Measurements from ENCODE around the gene GHRH. TPM values are rescaled to one million over a fixed set of nuclear protein-coding genes. Genes with fewer than 3 reads are reported as not detected.

Gene GHRH
- total RNA-seq, 1 experiment from 2014 or later = not detected

GRCh38 chr20:37290158-37290810, 28.7 kb upstream of the GHRH start:
- H3K9me3 ChIP-seq (ENCODE audit: control insufficient read depth, low read depth, low read length) = no peaks in the 10 kb centered on the region
- no peak overlapping the region for H3K23ac ChIP-seq (ENCODE audit: insufficient read length, low read depth, low read length)
- peak overlapping the region in 2 of 3 experiments; percentile 31 to 53; a peak in 4 of 7 replicates for H3K27ac Mint-ChIP-seq

More at GRCh38 chr20:37290158-37290810, 28.7 kb upstream of the GHRH start:
- no CpG with 5 or more reads among the region's 21 CpGs for WGBS (ENCODE audit: extremely low coverage, insufficient read length, low lambda C conversion rate)
- 0 out of 2 replicates have a peak, but pooled peaks cover 2% of the 10 kb centered on the region for H3K79me2 ChIP-seq (ENCODE audit: insufficient read depth, low read length)
- peaks cover 2% of the 10 kb centered on the region for H4K20me1 ChIP-seq (ENCODE audit: control insufficient read depth, insufficient read depth, insufficient read length)
- peaks cover 5% of the 10 kb centered on the region; the same call in 1 of the 2 replicates for H3K27me3 Mint-ChIP-seq (ENCODE audit: low read depth)
- H3K4me2 ChIP-seq (ENCODE audit: insufficient read depth, insufficient read length, low read length) = peak overlapping the region; percentile 76
- no peak overlapping the region for H4K5ac ChIP-seq (ENCODE audit: insufficient read length, low read depth, low read length)
- peaks cover 5% of the 10 kb centered on the region for H3K79me1 ChIP-seq (ENCODE audit: insufficient read depth, low read depth, low read length, poor library complexity, severe bottlenecking)
- H2AK5ac ChIP-seq (ENCODE audit: insufficient read length, low read length) = no peak overlapping the region
- peak overlapping the region; percentile 80 for H3K9ac ChIP-seq (ENCODE audit: extremely low read depth, insufficient read length, low read length)
- no peak overlapping the region for H2BK15ac ChIP-seq (ENCODE audit: low read depth, low read length)
- peak overlapping the region; percentile 88 for H3K18ac ChIP-seq (ENCODE audit: insufficient read length, low read depth, low read length)
- H3K56ac ChIP-seq (ENCODE audit: insufficient read length, low read depth, low read length) = no peak overlapping the region
- H2BK120ac ChIP-seq (ENCODE audit: low read depth, low read length, poor library complexity, severe bottlenecking) = no peak overlapping the region
- H2AFZ ChIP-seq (ENCODE audit: low read length) = no peak overlapping the region
- peaks cover 13 to 17% of the 10 kb centered on the region in 2 experiments for H3K9me3 Mint-ChIP-seq
- H3K36me3 Mint-ChIP-seq (ENCODE audit: insufficient read depth in 1 of 3, low read depth in 3 of 3) = peaks cover 26 to 29% (median 28%) of the 10 kb centered on the region in 3 experiments
- no peak for DNase-seq
- no peaks in the 10 kb centered on the region for H3K4me1 ChIP-seq (ENCODE audit: insufficient read depth, low read length)
- peaks cover 4% of the 10 kb centered on the region for H3K23me2 ChIP-seq (ENCODE audit: insufficient read length, low read depth, low read length, poor library complexity, severe bottlenecking)
- peaks cover 29 to 32% of the 10 kb centered on the region in 2 experiments for H3K4me1 Mint-ChIP-seq
- peak overlapping the region; percentile 64; the same call in 1 of the 2 replicates for H3K14ac ChIP-seq (ENCODE audit: insufficient read depth, low read length)
- H4K91ac ChIP-seq (ENCODE audit: insufficient read length, low read depth, low read length) = peak overlapping the region; percentile 2
- no peaks in the 10 kb centered on the region for H3K27me3 ChIP-seq (ENCODE audit: insufficient read depth, low read length)
- H3K4me3 Mint-ChIP-seq = peak overlapping the region; percentile 82 to 89
- TF ChIP-seq CTCF (conservative IDR thresholded peaks at IDR 0.05) = no peak
- H2BK20ac ChIP-seq (ENCODE audit: low read depth, low read length, poor library complexity, severe bottlenecking) = no peak overlapping the region
- no peak overlapping the region for H3K4ac ChIP-seq (ENCODE audit: low read depth, low read length)
- no peak overlapping the region for H4K8ac ChIP-seq (replicated peaks; ENCODE audit: insufficient read length, low read depth, low read length)
- peak overlapping the region; percentile 12 for H3K27ac ChIP-seq (ENCODE audit: insufficient read length, low read depth, low read length)
- H2BK5ac ChIP-seq (ENCODE audit: insufficient read length, low read length) = no peak overlapping the region
- no peak overlapping the region for H2BK12ac ChIP-seq (ENCODE audit: insufficient read length, low read depth, low read length)
- H3T11ph ChIP-seq (ENCODE audit: low read length) = peak overlapping the region; percentile 54
